HepG2 (cell line): Measurements from ENCODE around the gene MBTD1. TPM values are rescaled to one million over a fixed set of nuclear protein-coding genes. Genes with fewer than 3 reads are reported as not detected.

Experiments
- BORCS8-MEF2B ChIP-seq: sonication (generic); formaldehyde crosslinking; IDR thresholded peaks from 2 replicates; pipeline ENCODE4 v1.8.0; 2022; ENCODE audit warnings: mild to moderate bottlenecking, missing genetic modification reagents
- DBP ChIP-seq: sonication (generic); formaldehyde crosslinking; IDR thresholded peaks from 2 replicates; pipeline ENCODE4 v1.4.0; 2020; ENCODE audit warnings: missing genetic modification reagents; ENCODE audit errors: not compliant biosample characterization
- ELF1 ChIP-seq: sonication (generic); formaldehyde crosslinking; IDR thresholded peaks from 2 replicates; pipeline ENCODE4 v1.4.0; 2020; ENCODE audit warnings: missing genetic modification reagents
- FLYWCH1 ChIP-seq: sonication (generic); formaldehyde crosslinking; IDR thresholded peaks from 2 replicates; pipeline ENCODE4 v1.8.1; 2023; ENCODE audit warnings: mild to moderate bottlenecking, missing genetic modification reagents
- FOSL1 ChIP-seq: sonication (generic); formaldehyde crosslinking; IDR thresholded peaks from 2 replicates; pipeline ENCODE4 v1.9.0; 2021; ENCODE audit warnings: missing genetic modification reagents, borderline replicate concordance
- FOXJ3 ChIP-seq: sonication (generic); formaldehyde crosslinking; IDR thresholded peaks from 2 replicates; pipeline ENCODE4 v1.4.0; 2020; ENCODE audit warnings: missing genetic modification reagents, mild to moderate bottlenecking, borderline replicate concordance
- KAT7 ChIP-seq: IDR thresholded peaks from 2 replicates; pipeline ENCODE4 v1.6.1; 2018; ENCODE audit warnings: borderline replicate concordance, missing compliant biosample characterization
- MAF1 ChIP-seq: sonication (generic); formaldehyde crosslinking; IDR thresholded peaks from 2 replicates; pipeline ENCODE4 v1.5.0; 2020; ENCODE audit warnings: missing genetic modification reagents, borderline replicate concordance
- NFRKB ChIP-seq: fragments of 450-650 bp; IDR thresholded peaks from 2 replicates; pipeline ENCODE4 v1.6.1; 2017
- POLR2AphosphoS5 ChIP-seq: IDR thresholded peaks from 2 replicates; pipeline ENCODE4 v1.6.1; 2012; ENCODE audit warnings: low read depth, low read length
- SMYD3 ChIP-seq: sonication (generic); formaldehyde crosslinking; IDR thresholded peaks from 2 replicates; pipeline ENCODE4 v1.8.1; 2023; ENCODE audit warnings: mild to moderate bottlenecking, missing genetic modification reagents
- STAG1 ChIP-seq: sonication (generic); formaldehyde crosslinking; IDR thresholded peaks from 2 replicates; pipeline ENCODE4 v1.4.0; 2020; ENCODE audit warnings: missing genetic modification reagents
- TBL1XR1 ChIP-seq: fragments of 150-350 bp; IDR thresholded peaks from 2 replicates; pipeline ENCODE4 v1.6.1; 2014; ENCODE audit warnings: borderline replicate concordance, low read length; ENCODE audit not compliant: partially characterized antibody
- TP53 ChIP-seq: sonication (generic); formaldehyde crosslinking; conservative IDR thresholded peaks from 2 replicates; pipeline ENCODE4 v1.4.0; 2020; ENCODE audit warnings: missing genetic modification reagents
- ZBTB44 ChIP-seq: sonication (generic); formaldehyde crosslinking; IDR thresholded peaks from 2 replicates; pipeline ENCODE4 v1.4.0; 2020; ENCODE audit warnings: missing genetic modification reagents
- ZNF124 ChIP-seq: sonication (generic); formaldehyde crosslinking; IDR thresholded peaks from 2 replicates; pipeline ENCODE4 v1.4.0; 2020; ENCODE audit warnings: missing genetic modification reagents
- ZNF331 ChIP-seq: sonication (generic); formaldehyde crosslinking; IDR thresholded peaks from 2 replicates; pipeline ENCODE4 v1.4.0; 2020; ENCODE audit warnings: missing genetic modification reagents
- ZNF333 ChIP-seq: sonication (generic); formaldehyde crosslinking; IDR thresholded peaks from 2 replicates; pipeline ENCODE4 v1.4.0; 2020; ENCODE audit warnings: mild to moderate bottlenecking, missing genetic modification reagents, borderline replicate concordance
- ZNF383 ChIP-seq: sonication (generic); formaldehyde crosslinking; IDR thresholded peaks from 2 replicates; pipeline ENCODE4 v1.4.0; 2020; ENCODE audit warnings: missing genetic modification reagents, mild to moderate bottlenecking, borderline replicate concordance
- ZNF547 ChIP-seq: sonication (generic); formaldehyde crosslinking; IDR thresholded peaks from 2 replicates; pipeline ENCODE4 v1.5.1; 2020; ENCODE audit warnings: mild to moderate bottlenecking, missing genetic modification reagents
- ZNF562 ChIP-seq: sonication (generic); formaldehyde crosslinking; IDR thresholded peaks from 2 replicates; pipeline ENCODE4 v1.8.0; 2022; ENCODE audit warnings: missing genetic modification reagents, borderline replicate concordance
- polyA plus RNA-seq, 8 experiments: library from polyadenylated mRNA; depleted of rRNA in 3 of 8; stranded (reverse) in 7 of 8; unstranded in 1 of 8; fragments of >200 nt; fragmentation: Illumina TruSeq in 4 of 8; extraction: Trizol in 4 of 8; gene quantifications; 2 replicates each; pipeline versions ENCODE4 v1.2.1 to v1.2.3, GENCODE V29; 2011 to 2016; ENCODE audit warnings: low read depth in 4 of 8, missing spikeins in 1 of 8, mixed read lengths in 1 of 8; ENCODE audit not compliant: insufficient read depth in 1 of 8
- total RNA-seq, 5 experiments: library from RNA; depleted of rRNA; stranded (reverse); fragments of >200 nt; fragmentation: Illumina TruSeq; extraction: Trizol; gene quantifications; 2 replicates each; pipeline ENCODE4 v1.2.3, GENCODE V29; 2016; ENCODE audit warnings: low read depth in 1 of 5
- TF ChIP-seq, protein P1 (sequence below): sonication (generic); formaldehyde crosslinking; IDR thresholded peaks from 2 replicates; pipeline ENCODE4 v1.5.0; 2020; ENCODE audit warnings: mild to moderate bottlenecking, missing genetic modification reagents, borderline replicate concordance

MBTD1 gene
- total and polyA plus RNA-seq, 2 of the 13 experiments (the other 11 are each of a cell fraction or from before 2014, with no cell fraction given), result 20.9 TPM

DNA sequence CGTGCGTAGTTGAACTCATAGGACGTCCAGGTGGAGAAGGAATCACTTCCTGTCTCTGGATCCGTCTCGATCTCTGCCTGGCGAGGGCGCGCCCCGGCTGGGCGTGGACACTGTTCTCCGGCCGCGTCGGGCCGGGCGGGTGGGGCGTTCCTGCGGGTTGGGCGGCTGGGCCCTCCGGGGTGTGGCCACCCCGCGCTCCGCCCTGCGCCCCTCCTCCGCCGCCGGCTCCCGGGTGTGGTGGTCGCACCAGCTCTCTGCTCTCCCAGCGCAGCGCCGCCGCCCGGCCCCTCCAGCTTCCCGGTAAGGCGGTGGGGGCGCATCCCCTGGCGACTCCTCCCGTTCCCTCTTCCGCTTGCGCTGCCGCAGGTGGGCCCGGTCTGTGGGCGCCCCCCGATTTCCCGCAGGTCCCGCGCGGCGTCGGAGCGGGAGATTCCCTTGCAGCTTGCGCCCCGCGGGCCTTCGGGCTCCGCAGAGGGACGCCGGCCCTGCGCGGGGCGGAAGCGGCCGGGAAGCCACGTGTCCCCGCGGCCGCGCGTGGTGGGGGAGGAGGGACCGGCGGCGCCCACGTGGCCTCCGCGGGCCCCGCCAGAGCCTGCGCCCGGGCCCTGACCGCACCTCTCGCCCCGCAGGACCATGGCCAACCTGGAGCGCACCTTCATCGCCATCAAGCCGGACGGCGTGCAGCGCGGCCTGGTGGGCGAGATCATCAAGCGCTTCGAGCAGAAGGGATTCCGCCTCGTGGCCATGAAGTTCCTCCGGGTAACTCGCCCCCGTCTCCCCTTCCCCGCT, 93.5 kb downstream of the MBTD1 start, which contains the start of gene NME2 (continued):
- no peak for TF ChIP-seq ZBTB44 (CRISPR knock-in tag)
- TF ChIP-seq ZNF383 (CRISPR knock-in tag), result no peak
- TF ChIP-seq MAF1 (CRISPR knock-in tag), result peak; percentile 65; the same call in 1 of the 2 replicates
- peak; percentile 74; the same call in 1 of the 2 replicates for TF ChIP-seq ZNF562 (CRISPR knock-in tag)
- no peak for TF ChIP-seq FOSL1 (CRISPR knock-in tag)
- peak; percentile 61 for TF ChIP-seq ZNF333 (CRISPR knock-in tag)
- peak; percentile 34 for TF ChIP-seq ZNF331
- no peak for TF ChIP-seq FLYWCH1 (CRISPR knock-in tag)
- TF ChIP-seq DBP (CRISPR knock-in tag), result no peak
- peak; percentile 78 for TF ChIP-seq ZNF547
- no peak for TF ChIP-seq NFRKB
- no peak for TF ChIP-seq TBL1XR1
- TF ChIP-seq SMYD3 (CRISPR knock-in tag), result peak; percentile 72; the same call in 1 of the 2 replicates
- TF ChIP-seq ZNF124, result no peak; the same call in 1 of the 2 replicates
- TF ChIP-seq STAG1 (CRISPR knock-in tag), result no peak
- TF ChIP-seq BORCS8-MEF2B (CRISPR knock-in tag), result 0 out of 2 replicates have a peak, but pooled peaks have one; percentile 9
- peak; percentile 89 for TF ChIP-seq POLR2AphosphoS5
- no peak for TF ChIP-seq TP53 (CRISPR knock-in tag)
- no peak for TF ChIP-seq FOXJ3 (CRISPR knock-in tag)
- TF ChIP-seq KAT7 (CRISPR knock-in tag), result peak; percentile 49; the same call in 1 of the 2 replicates
- TF ChIP-seq, protein P1, sequence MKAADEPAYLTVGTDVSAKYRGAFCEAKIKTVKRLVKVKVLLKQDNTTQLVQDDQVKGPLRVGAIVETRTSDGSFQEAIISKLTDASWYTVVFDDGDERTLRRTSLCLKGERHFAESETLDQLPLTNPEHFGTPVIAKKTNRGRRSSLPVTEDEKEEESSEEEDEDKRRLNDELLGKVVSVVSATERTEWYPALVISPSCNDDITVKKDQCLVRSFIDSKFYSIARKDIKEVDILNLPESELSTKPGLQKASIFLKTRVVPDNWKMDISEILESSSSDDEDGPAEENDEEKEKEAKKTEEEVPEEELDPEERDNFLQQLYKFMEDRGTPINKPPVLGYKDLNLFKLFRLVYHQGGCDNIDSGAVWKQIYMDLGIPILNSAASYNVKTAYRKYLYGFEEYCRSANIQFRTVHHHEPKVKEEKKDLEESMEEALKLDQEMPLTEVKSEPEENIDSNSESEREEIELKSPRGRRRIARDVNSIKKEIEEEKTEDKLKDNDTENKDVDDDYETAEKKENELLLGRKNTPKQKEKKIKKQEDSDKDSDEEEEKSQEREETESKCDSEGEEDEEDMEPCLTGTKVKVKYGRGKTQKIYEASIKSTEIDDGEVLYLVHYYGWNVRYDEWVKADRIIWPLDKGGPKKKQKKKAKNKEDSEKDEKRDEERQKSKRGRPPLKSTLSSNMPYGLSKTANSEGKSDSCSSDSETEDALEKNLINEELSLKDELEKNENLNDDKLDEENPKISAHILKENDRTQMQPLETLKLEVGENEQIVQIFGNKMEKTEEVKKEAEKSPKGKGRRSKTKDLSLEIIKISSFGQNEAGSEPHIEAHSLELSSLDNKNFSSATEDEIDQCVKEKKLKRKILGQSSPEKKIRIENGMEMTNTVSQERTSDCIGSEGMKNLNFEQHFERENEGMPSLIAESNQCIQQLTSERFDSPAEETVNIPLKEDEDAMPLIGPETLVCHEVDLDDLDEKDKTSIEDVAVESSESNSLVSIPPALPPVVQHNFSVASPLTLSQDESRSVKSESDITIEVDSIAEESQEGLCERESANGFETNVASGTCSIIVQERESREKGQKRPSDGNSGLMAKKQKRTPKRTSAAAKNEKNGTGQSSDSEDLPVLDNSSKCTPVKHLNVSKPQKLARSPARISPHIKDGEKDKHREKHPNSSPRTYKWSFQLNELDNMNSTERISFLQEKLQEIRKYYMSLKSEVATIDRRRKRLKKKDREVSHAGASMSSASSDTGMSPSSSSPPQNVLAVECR, result peak; percentile 90
- TF ChIP-seq ELF1 (CRISPR knock-in tag), result peak; percentile 67
